Heart right ventricle (tissue), 16 donors: ENCODE data around the gene PARP4. TPM values are rescaled to one million over a fixed set of nuclear protein-coding genes. Genes with fewer than 3 reads are reported as not detected.
A peak's percentile ranks its signal among the peaks of the same experiment; 100 is the strongest.

Experiments used
- ATAC-seq, 8 donors: fragments of 200-7000 bp; cut with Tn5 transposase; one replicate each; pipeline ENCODE4 v1.9.1; 2020; ENCODE audit warnings: mild to moderate bottlenecking in 8 of 8, moderate library complexity in 8 of 8, moderate number of reproducible peaks in 1 of 8
- DNase-seq, 2 donors: peaks; one replicate each; pipeline ENCODE4 v3.0.0-alpha.2; 2020
- H3K27ac ChIP-seq, 10 donors: fragments of 200-600 bp; sonication (generic) in 2 of 10; one replicate each; pipeline versions ENCODE4 v1.5.0 to v1.8.0; 2020 to 2022; ENCODE audit warnings: mild to moderate bottlenecking in 3 of 10
- H3K27me3 ChIP-seq, 7 donors: fragments of 200-600 bp; one replicate each; pipeline ENCODE4 v1.8.0; 2021 to 2022; ENCODE audit warnings: mild to moderate bottlenecking in 2 of 7
- H3K36me3 ChIP-seq, 9 donors: fragments of 200-600 bp; sonication (generic) in 1 of 9; one replicate each; pipeline versions ENCODE4 v1.5.0 to v1.8.0; 2020 to 2022; ENCODE audit warnings: mild to moderate bottlenecking in 2 of 9
- H3K4me1 ChIP-seq, 9 donors: fragments of 200-600 bp; sonication (generic) in 1 of 9; one replicate each; pipeline versions ENCODE4 v1.5.0 to v1.8.0; 2020 to 2022; ENCODE audit warnings: mild to moderate bottlenecking in 4 of 9
- H3K4me3 ChIP-seq, 10 donors: fragments of 200-600 bp; sonication (generic) in 2 of 10; one replicate each; pipeline versions ENCODE4 v1.5.0 to v1.8.0; 2020 to 2022; ENCODE audit warnings: mild to moderate bottlenecking in 7 of 10, moderate library complexity in 2 of 10
- H3K9me3 ChIP-seq, 11 donors: fragments of 200-600 bp in 10 of 11; sonication (generic) in 2 of 11; one replicate each; pipeline versions ENCODE4 v1.5.0 to v1.8.0; 2013 to 2022; ENCODE audit warnings: mild to moderate bottlenecking in 2 of 11, control low read depth in 1 of 11, moderate library complexity in 1 of 11
- CTCF ChIP-seq, 9 donors: fragments of 200-600 bp; sonication (generic) in 2 of 9; IDR thresholded peaks; one replicate each; pipeline versions ENCODE4 v1.5.0 to v1.8.0; 2021 to 2022; ENCODE audit warnings: antibody characterized with exemption in 9 of 9, mild to moderate bottlenecking in 5 of 9, moderate library complexity in 1 of 9
- WGBS, 2 donors: extraction: QIAGEN DNeasy Blood & Tissue Kit; methylation state at CpG; one replicate each; pipeline ENCODE4 v1.1.7; 2013; ENCODE audit warnings: inconsistent platforms in 1 of 2; 5-methylcytosine and 5-hydroxymethylcytosine counted together
- intact Hi-C, 10 donors: fragments of 100-400 bp; cut with DNase I; formaldehyde crosslinking; loops; one replicate each; pipeline versions ENCODE4 v1.11.1 to v1.14.2; 2022
- polyA plus RNA-seq, 2 donors: library from polyadenylated mRNA; stranded (reverse); fragments of 200-250 nt; gene quantifications; one replicate each; pipeline ENCODE4 v1.2.3, GENCODE V29; 2013
- total RNA-seq, 10 donors: library from RNA; stranded (reverse); fragmentation: NEBNext Ultra II Directional in 3 of 10; extraction: Animal tissue kit (Norgen Biotek cat#: 25700) in 3 of 10; gene quantifications; one replicate each; pipeline versions ENCODE4 v1.2.1 to v1.2.4, GENCODE V29; 2021 to 2023
- donor health status: Arrhythmogenic right ventricular cardiomyopathy.
- donor health status: ischemic (EF 13 %, LVEDD 7.1; RV severe dilation, severe dysfunction).
- donor health status: healthy with polysubstance abuse.
- donor health status: DM: no; HTN: yes; CAD: no.
- donor health status: DM: no; HTN: no; CAD: no.
- donor health status: ischemic (EF 25% LVEDD 6.9; RV normal size, moderate dysfunction).
- donor health status: ischemic (EF 25% LVEDD 5.7; RV mildly dilated, moderate dysfunction).
- donor health status: healthy.
- donor health status: DM: yes; HTN: yes; CAD: no.
- donor health status: Ischemic cardiomyopathy.
- donor health status: ischemic (EF 35%, LVEDD 5.7; RV mildly dilated, moderate dysfunction).
- donor health status: nonischemic (EF 11% LVEDD 7.7; RV severe dilation, severe dysfunction).
- donor health status: DM: yes; HTN: yes; CAD: no.
- donor health status: PGD.
- donor health status: ischemic (EF 29% LVEDD 5.4; RV normal size, mild dysfunction).
- donor health status: nonischemic (EF 23%, LVEDD 6.1; RV moderate dilation, normal function).

The PARP4 gene
- total and polyA plus RNA-seq, 12 donors: 8.3 to 33.6 (median 22.9) TPM

GRCh38 chr13:24463078-24463477 is 49.5 kb downstream of the PARP4 start:
- Histone ChIP-seq H3K27me3 (no peaks in the 10 kb centered on the region), H3K9me3 (no peaks in the 10 kb centered on the region), H3K4me1 (peaks cover 0 to 14% (median 0%) of the 10 kb centered on the region in 9 donors), H3K27ac (no peak overlapping the region), H3K4me3 (no peak overlapping the region), H3K36me3 (peaks cover 0 to 82% (median 14%) of the 10 kb centered on the region in 9 donors)
- 73 to 98% methylated on average over 2 of the region's 2 CpGs for WGBS, 2 donors
- no peak for DNase-seq
- no peak for TF ChIP-seq CTCF (IDR thresholded peaks at IDR 0.05)
- ATAC-seq: no peak
- intact Hi-C loops: no loop called here

GRCh38 chr13:24460256-24460655 is 52.3 kb downstream of the PARP4 start:
- DNase-seq: no peak
- Histone ChIP-seq H3K4me1 (peaks cover 0 to 14% (median 0%) of the 10 kb centered on the region in 9 donors), H3K9me3 (no peaks in the 10 kb centered on the region), H3K4me3 (no peak overlapping the region), H3K27ac (no peak overlapping the region), H3K36me3 (peaks cover 0 to 83% (median 15%) of the 10 kb centered on the region in 9 donors), H3K27me3 (no peaks in the 10 kb centered on the region)
- intact Hi-C loops: no loop called here
- ATAC-seq: no peak
- TF ChIP-seq CTCF (IDR thresholded peaks at IDR 0.05): no peak
- 75 to 89% methylated on average over 6 of the region's 6 CpGs for WGBS, 2 donors

GRCh38 chr13:24459726-24460125 is 52.9 kb downstream of the PARP4 start:
- DNase-seq (no peak), ATAC-seq (no peak)
- intact Hi-C loops: no loop called here
- WGBS, 2 donors: 81 to 89% methylated on average over 3 of the region's 3 CpGs
- H3K4me1 ChIP-seq: peaks cover 0 to 14% (median 0%) of the 10 kb centered on the region in 9 donors
- H3K9me3 ChIP-seq: no peaks in the 10 kb centered on the region
- no peaks in the 10 kb centered on the region for H3K27me3 ChIP-seq
- H3K27ac ChIP-seq: no peak overlapping the region
- TF ChIP-seq CTCF (IDR thresholded peaks at IDR 0.05): no peak
- H3K4me3 ChIP-seq: no peak overlapping the region
- H3K36me3 ChIP-seq: peaks cover 0 to 88% (median 19%) of the 10 kb centered on the region in 9 donors

- no peak for ATAC-seq
- Histone ChIP-seq H3K4me1 (peaks cover 0 to 14% (median 0%) of the 10 kb centered on the region in 9 donors), H3K27me3 (no peaks in the 10 kb centered on the region), H3K27ac (peak overlapping the region in 1 of 10 donors; percentile 5), H3K4me3 (no peak overlapping the region), H3K36me3 (peaks cover 0 to 89% (median 24%) of the 10 kb centered on the region in 9 donors), H3K9me3 (no peaks in the 10 kb centered on the region)
- WGBS, 2 donors: 39 to 67% methylated on average over 2 of the region's 2 CpGs
- no peak for TF ChIP-seq CTCF (IDR thresholded peaks at IDR 0.05)
- intact Hi-C loops: no loop called here
- DNase-seq: no peak
These were observed 53.3 kb downstream of the PARP4 start for GRCh38 chr13:24459234-24459633.
